ENCODE data around the gene LYRM1. TPM values are rescaled to one million over a fixed set of nuclear protein-coding genes. Genes with fewer than 3 reads are reported as not detected.

LYRM1 gene
- total RNA-seq, 1 experiment from 2014 or later = 14.3 TPM

- TSS peak; percentile 29 for BruUV-seq (replicated peaks)
- H3K4me3 ChIP-seq (ENCODE audit: low read depth, low read length, poor library complexity, severe bottlenecking) = no peak overlapping the region
- TF ChIP-seq CTCF (conservative IDR thresholded peaks at IDR 0.05; ENCODE audit: low read depth, low read length) (no peak), EZH2 (IDR thresholded peaks at IDR 0.05; ENCODE audit: borderline replicate concordance, low read depth, low read length, poor library complexity, severe bottlenecking) (no peak)
- H3K27ac ChIP-seq (ENCODE audit: low read depth, low read length, poor library complexity, severe bottlenecking) = peak overlapping the region; percentile 59
- H3K9me3 ChIP-seq (ENCODE audit: low read depth, low read length, poor library complexity, severe bottlenecking) = no peaks in the 10 kb centered on the region
- DNase-seq (ENCODE audit: low spot score) = no peak
- H3K36me3 ChIP-seq (ENCODE audit: insufficient read depth, low read length, poor library complexity, severe bottlenecking) = no peaks in the 10 kb centered on the region
- intact Hi-C loops (cut with micrococcal nuclease; ENCODE audit: unreplicated experiment) = no loop called here
- POLR2A ChIA-PET (ENCODE audit: low non-redundant PET) = no interaction called here
- CTCF ChIA-PET = no interaction called here
- peaks cover 13% of the 10 kb centered on the region for H3K4me1 ChIP-seq (ENCODE audit: insufficient read depth, low read length, poor library complexity, severe bottlenecking)
- no peaks in the 10 kb centered on the region for H3K27me3 ChIP-seq (replicated peaks; ENCODE audit: insufficient read depth, low read depth, low read length, poor library complexity)
Observed at GRCh38 chr16:20865420-20866131, 35.0 kb upstream of the LYRM1 start.

GRCh38 chr16:20866145-20866772, 34.3 kb upstream of the LYRM1 start:
- TF ChIP-seq CTCF (conservative IDR thresholded peaks at IDR 0.05; ENCODE audit: low read depth, low read length) (no peak), EZH2 (IDR thresholded peaks at IDR 0.05; ENCODE audit: borderline replicate concordance, low read depth, low read length, poor library complexity, severe bottlenecking) (no peak)
- H3K4me1 ChIP-seq (ENCODE audit: insufficient read depth, low read length, poor library complexity, severe bottlenecking) = peaks cover 13% of the 10 kb centered on the region
- POLR2A ChIA-PET (ENCODE audit: low non-redundant PET) = no interaction called here
- H3K27me3 ChIP-seq (replicated peaks; ENCODE audit: insufficient read depth, low read depth, low read length, poor library complexity) = no peaks in the 10 kb centered on the region
- peak overlapping the region; percentile 59 for H3K27ac ChIP-seq (ENCODE audit: low read depth, low read length, poor library complexity, severe bottlenecking)
- intact Hi-C loops (cut with micrococcal nuclease; ENCODE audit: unreplicated experiment) = no loop called here
- BruUV-seq (replicated peaks) = no TSS peak
- no peaks in the 10 kb centered on the region for H3K9me3 ChIP-seq (ENCODE audit: low read depth, low read length, poor library complexity, severe bottlenecking)
- CTCF ChIA-PET = no interaction called here
- H3K4me3 ChIP-seq (ENCODE audit: low read depth, low read length, poor library complexity, severe bottlenecking) = no peak overlapping the region
- H3K36me3 ChIP-seq (ENCODE audit: insufficient read depth, low read length, poor library complexity, severe bottlenecking) = no peaks in the 10 kb centered on the region
- peak; percentile 80 for DNase-seq (ENCODE audit: low spot score)

DNA sequence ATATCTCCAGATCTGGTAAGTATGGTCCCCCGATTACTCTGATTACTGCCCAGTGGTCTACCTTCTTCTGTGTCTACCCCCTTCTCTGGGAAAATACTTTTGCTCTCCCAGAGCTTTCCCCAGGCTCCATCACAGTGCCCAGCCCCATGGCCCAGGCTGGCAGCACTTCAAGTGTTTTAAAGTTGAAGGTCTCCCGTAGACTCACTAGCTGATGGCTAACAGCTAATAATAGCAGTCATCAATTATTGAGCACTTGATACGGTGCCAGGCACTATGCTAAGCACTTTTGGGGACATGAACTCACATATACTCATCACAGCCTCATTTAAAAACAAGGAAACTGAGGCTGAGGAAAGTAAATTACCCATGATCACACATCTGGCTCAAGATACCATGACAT, 33.8 kb upstream of the LYRM1 start:
- no TSS peak for BruUV-seq (replicated peaks)
- Histone ChIP-seq H3K4me3 (ENCODE audit: low read depth, low read length, poor library complexity, severe bottlenecking) (no peak overlapping the region), H3K27ac (ENCODE audit: low read depth, low read length, poor library complexity, severe bottlenecking) (peak overlapping the region; percentile 59), H3K9me3 (ENCODE audit: low read depth, low read length, poor library complexity, severe bottlenecking) (no peaks in the 10 kb centered on the region), H3K27me3 (replicated peaks; ENCODE audit: insufficient read depth, low read depth, low read length, poor library complexity) (no peaks in the 10 kb centered on the region), H3K4me1 (ENCODE audit: insufficient read depth, low read length, poor library complexity, severe bottlenecking) (peaks cover 13% of the 10 kb centered on the region), H3K36me3 (ENCODE audit: insufficient read depth, low read length, poor library complexity, severe bottlenecking) (no peaks in the 10 kb centered on the region)
- POLR2A ChIA-PET (ENCODE audit: low non-redundant PET) = no interaction called here
- intact Hi-C loops (cut with micrococcal nuclease; ENCODE audit: unreplicated experiment) = no loop called here
- DNase-seq (ENCODE audit: low spot score) = no peak
- CTCF ChIA-PET = no interaction called here
- TF ChIP-seq CTCF (conservative IDR thresholded peaks at IDR 0.05; ENCODE audit: low read depth, low read length) (no peak), EZH2 (IDR thresholded peaks at IDR 0.05; ENCODE audit: borderline replicate concordance, low read depth, low read length, poor library complexity, severe bottlenecking) (no peak)
